ENCODE results near the gene RASA3. TPM values are rescaled to one million over a fixed set of nuclear protein-coding genes. Genes with fewer than 3 reads are reported as not detected.

RASA3 gene
- total and polyA plus RNA-seq, 2 of the 8 experiments (the other 6 are each of a cell fraction or from before 2014, with no cell fraction given): 7.5 to 21.9 TPM

GRCh38 chr13:114019367-114019766, 113.1 kb downstream of the RASA3 start:
- WGBS, 2 experiments (ENCODE audit: extremely low coverage in 1 of 2, insufficient coverage in 1 of 2, insufficient read length in 1 of 2, insufficient replicate concordance in 2 of 2, low coverage in 1 of 2, low lambda C conversion rate in 2 of 2, missing lambda C conversion rate in 1 of 2): 91% methylated on average over 11 of the region's 13 CpGs; no CpG with 5 or more reads in 1 of the 2 experiments
- no peak for FAIRE-seq
- TF ChIP-seq RNF2 (IDR thresholded peaks at IDR 0.05; ENCODE audit: borderline replicate concordance, low read depth, low read length, missing control alignments, poor library complexity, severe bottlenecking) (no peak), EZH2 (IDR thresholded peaks at IDR 0.05; ENCODE audit: low read depth, low read length, severe bottlenecking) (no peak), SP4 (IDR thresholded peaks at IDR 0.05; ENCODE audit: low read length) (no peak), NRF1 (IDR thresholded peaks at IDR 0.05; ENCODE audit: low read depth, low read length) (no peak), USF2 (IDR thresholded peaks at IDR 0.05; ENCODE audit: low read length) (no peak), TEAD4 (IDR thresholded peaks at IDR 0.05; ENCODE audit: low read depth, low read length) (no peak), BRCA1 (IDR thresholded peaks at IDR 0.05; ENCODE audit: low read depth, low read length) (no peak), EGR1 (IDR thresholded peaks at IDR 0.05; ENCODE audit: borderline replicate concordance, low read depth, low read length) (no peak), E2F6 (IDR thresholded peaks at IDR 0.05) (no peak), CHD1 (IDR thresholded peaks at IDR 0.05; ENCODE audit: low read depth, low read length) (no peak), MAX (IDR thresholded peaks at IDR 0.05) (no peak), JUN (IDR thresholded peaks at IDR 0.05; ENCODE audit: low read depth, low read length) (no peak), SIX5 (IDR thresholded peaks at IDR 0.05; ENCODE audit: low read depth, low read length) (no peak)

More at GRCh38 chr13:114019367-114019766, 113.1 kb downstream of the RASA3 start:
- Histone ChIP-seq H3K4me3 (ENCODE audit: extremely low read depth in 1 of 4, insufficient read depth in 2 of 4, low read depth in 3 of 4, low read length in 4 of 4) (no peak overlapping the region), H3K14ac (ENCODE audit: insufficient read length) (no peak overlapping the region), H3K79me2 (ENCODE audit: control insufficient read depth in 1 of 2, insufficient read depth in 2 of 2, low read length in 2 of 2) (no peaks in the 10 kb centered on the region), H2BK12ac (ENCODE audit: low read depth, low read length) (no peak overlapping the region), H2AK5ac (ENCODE audit: low read depth, low read length) (no peak overlapping the region), H3K9ac (replicated peaks in 1 of 4; ENCODE audit: extremely low read depth in 1 of 4, low read depth in 3 of 4, low read length in 3 of 4) (no peak overlapping the region), H3K23ac (ENCODE audit: insufficient read length) (no peak overlapping the region), H2BK15ac (ENCODE audit: low read length) (no peak overlapping the region), H4K5ac (ENCODE audit: insufficient read length, low read depth, low read length) (no peak overlapping the region), H3K4ac (replicated peaks; ENCODE audit: insufficient read length, low read depth, low read length) (no peak overlapping the region), H3K27ac (ENCODE audit: low read depth, low read length) (no peak overlapping the region), H2BK120ac (replicated peaks; ENCODE audit: low read depth, low read length) (no peak overlapping the region), H3K56ac (replicated peaks; ENCODE audit: insufficient read length, low read depth, low read length) (no peak overlapping the region), H2AFZ (ENCODE audit: low read length) (no peak overlapping the region), H4K91ac (replicated peaks; ENCODE audit: insufficient read length, low read length) (no peak overlapping the region), H4K20me1 (replicated peaks in 1 of 2; ENCODE audit: control insufficient read depth in 1 of 2, insufficient read depth in 2 of 2, low read length in 2 of 2) (peaks cover 0 to 5% of the 10 kb centered on the region in 2 experiments), H3K18ac (ENCODE audit: extremely low read depth, low read length) (no peak overlapping the region), H3K79me1 (ENCODE audit: low read depth, low read length) (no peaks in the 10 kb centered on the region), H3K36me3 (ENCODE audit: control insufficient read depth in 2 of 4, insufficient read depth in 4 of 4, low read length in 3 of 4) (no peaks in the 10 kb centered on the region), H3K4me1 (replicated peaks in 1 of 4; ENCODE audit: control insufficient read depth in 3 of 4, insufficient read depth in 4 of 4, low read length in 3 of 4) (no peaks in the 10 kb centered on the region; a peak in 1 of 7 replicates), H3K23me2 (ENCODE audit: low read depth, low read length) (no peaks in the 10 kb centered on the region), H4K8ac (ENCODE audit: extremely low read depth, insufficient read depth, low read length) (no peak overlapping the region), H2BK20ac (ENCODE audit: low read length) (no peak overlapping the region), H3K27me3 (replicated peaks in 1 of 4; ENCODE audit: control insufficient read depth in 3 of 4, extremely low read depth in 1 of 4, insufficient read depth in 3 of 4, low read length in 3 of 4) (no peaks in the 10 kb centered on the region), H3K9me3 (ENCODE audit: insufficient read depth in 2 of 2, low read depth in 1 of 2, low read length in 1 of 2) (no peaks in the 10 kb centered on the region), H2BK5ac (ENCODE audit: low read depth, low read length) (no peak overlapping the region), H3K4me2 (ENCODE audit: insufficient read depth in 1 of 2, low read depth in 2 of 2, low read length in 2 of 2) (no peak overlapping the region)
- CTCF ChIA-PET (ENCODE audit: partially characterized antibody): interaction anchor here (1.2 kb wide), 1 partner anchor 92 kb away, joined by 3 read pairs; no protein-coding TSS in a partner anchor
- no peak for DNase-seq (ENCODE audit: low read depth in 1 of 2, low spot score in 2 of 2)
- POLR2A ChIA-PET (ENCODE audit: partially characterized antibody): no interaction called here
